BLaER1 treated with 17β-estradiol and CSF1 and Interleukin-3, amounts not matched to agents 10 nM and 100 nM (cell line): Measurements from ENCODE around the gene PARS2.

Source experiments
- H3K27ac ChIP-seq, 11 experiments: shearing (Covaris generic); formaldehyde crosslinking; 2 replicates each; pipeline ENCODE4 v1.8.1; 2022
- H3K27me3 ChIP-seq, 11 experiments: shearing (Covaris generic); formaldehyde crosslinking; 2 replicates each; pipeline ENCODE4 v1.8.1; 2022
- H3K36me3 ChIP-seq, 11 experiments: shearing (Covaris generic); formaldehyde crosslinking; 2 replicates each; pipeline ENCODE4 v1.8.1; 2022
- H3K4me1 ChIP-seq, 10 experiments: shearing (Covaris generic); formaldehyde crosslinking; 2 replicates each; pipeline ENCODE4 v1.8.1; 2022
- H3K4me2 ChIP-seq, 11 experiments: shearing (Covaris generic); formaldehyde crosslinking; 2 replicates each; pipeline ENCODE4 v1.8.1; 2022
- H3K4me3 ChIP-seq, 10 experiments: shearing (Covaris generic); formaldehyde crosslinking; 2 replicates each; pipeline ENCODE4 v1.8.1; 2022
- H3K9ac ChIP-seq, 11 experiments: shearing (Covaris generic); formaldehyde crosslinking; 2 replicates each; pipeline ENCODE4 v1.8.1; 2022
- H3K9me3 ChIP-seq, 11 experiments: shearing (Covaris generic); formaldehyde crosslinking; replicated peaks in 1 of 11; 2 replicates each; pipeline ENCODE4 v1.8.1; 2022
- H4K20me1 ChIP-seq, 11 experiments: shearing (Covaris generic); formaldehyde crosslinking; 2 replicates each; pipeline ENCODE4 v1.8.1; 2022
- Cebpa-rat ChIP-seq, 11 experiments: shearing (Covaris generic); IDR thresholded peaks; 2 replicates each; pipeline ENCODE4 v1.8.1; 2022

Gene PARS2

DNA sequence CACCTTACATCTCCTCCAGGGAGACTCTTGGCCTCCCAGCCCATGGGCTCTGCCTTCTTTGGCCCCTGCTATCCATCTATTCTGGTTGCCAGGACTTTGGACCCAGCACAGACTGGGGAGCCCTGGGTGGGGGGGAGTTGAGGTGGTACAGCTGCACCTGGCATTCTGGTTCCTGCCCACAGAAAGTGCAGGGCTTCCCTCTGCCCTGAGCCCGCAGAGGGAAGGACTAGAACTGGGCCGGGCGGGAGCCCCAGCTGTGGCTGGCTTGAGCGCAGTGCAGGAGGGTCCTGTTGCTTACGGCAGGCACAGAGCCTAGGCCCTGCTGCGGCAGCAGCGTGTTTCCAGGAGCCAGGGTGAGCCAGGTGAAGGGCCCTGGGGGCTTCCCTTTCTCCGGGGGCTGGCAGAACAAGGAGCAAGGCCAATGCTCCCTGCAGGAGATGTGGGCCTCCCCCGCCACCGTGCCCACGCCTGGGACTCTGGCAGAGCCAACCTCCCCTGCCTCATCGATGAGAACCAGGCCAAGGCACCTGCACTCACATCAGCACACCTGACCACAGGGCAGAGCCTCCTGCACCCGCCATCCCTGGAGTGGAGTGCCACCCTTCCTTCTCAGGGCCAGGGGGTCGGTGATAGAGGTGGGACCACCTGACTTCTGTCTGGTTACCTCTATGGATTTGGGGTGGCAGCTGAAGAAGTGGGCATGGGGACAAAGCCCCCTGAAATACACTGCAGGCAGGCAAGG is 16.1 kb downstream of the PARS2 start:
- Histone ChIP-seq H3K4me2 (no peak overlapping the region), H3K4me1 (no peaks in the 10 kb centered on the region), H3K36me3 (peaks cover 4 to 24% (median 14%) of the 10 kb centered on the region in 11 experiments; a peak in 21 of 22 replicates), H3K27ac (no peak overlapping the region), H3K9me3 (no peaks in the 10 kb centered on the region), H3K27me3 (no peaks in the 10 kb centered on the region), H3K9ac (no peak overlapping the region), H3K4me3 (no peak overlapping the region), H4K20me1 (peaks cover 0 to 21% (median 8%) of the 10 kb centered on the region in 11 experiments; a peak in 7 of 22 replicates)
- TF ChIP-seq Cebpa-rat (IDR thresholded peaks at IDR 0.05) = no peak

DNA sequence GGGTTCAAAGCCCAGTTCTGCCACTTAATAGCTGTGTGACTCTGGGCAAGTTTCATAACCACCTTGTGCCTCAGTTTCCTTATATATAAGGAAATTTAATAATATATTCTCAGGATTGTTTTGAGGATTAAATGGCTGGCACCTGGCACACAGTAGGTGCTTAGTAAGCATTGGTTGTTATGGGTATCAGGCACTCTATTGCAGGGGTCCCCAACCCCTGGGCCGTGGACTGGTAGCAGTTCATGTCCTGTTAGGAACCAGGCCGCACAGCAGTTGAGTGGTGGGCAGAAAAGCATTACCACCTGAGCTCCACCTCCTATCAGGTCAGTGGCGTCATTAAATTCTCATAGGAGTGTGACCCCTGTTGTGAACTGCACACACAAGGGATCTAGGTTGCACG is 18.5 kb downstream of the PARS2 start:
- TF ChIP-seq Cebpa-rat (IDR thresholded peaks at IDR 0.05) = no peak
- H3K9me3 ChIP-seq = no peaks in the 10 kb centered on the region
- no peak overlapping the region for H3K4me2 ChIP-seq
- H3K27ac ChIP-seq = no peak overlapping the region
- no peaks in the 10 kb centered on the region for H3K4me1 ChIP-seq
- peaks cover 28 to 48% (median 38%) of the 10 kb centered on the region in 11 experiments for H3K36me3 ChIP-seq
- no peak overlapping the region for H3K4me3 ChIP-seq
- H3K27me3 ChIP-seq = no peaks in the 10 kb centered on the region
- H3K9ac ChIP-seq = no peak overlapping the region
- H4K20me1 ChIP-seq = peaks cover 0 to 35% (median 26%) of the 10 kb centered on the region in 11 experiments; a peak in 9 of 22 replicates

DNA sequence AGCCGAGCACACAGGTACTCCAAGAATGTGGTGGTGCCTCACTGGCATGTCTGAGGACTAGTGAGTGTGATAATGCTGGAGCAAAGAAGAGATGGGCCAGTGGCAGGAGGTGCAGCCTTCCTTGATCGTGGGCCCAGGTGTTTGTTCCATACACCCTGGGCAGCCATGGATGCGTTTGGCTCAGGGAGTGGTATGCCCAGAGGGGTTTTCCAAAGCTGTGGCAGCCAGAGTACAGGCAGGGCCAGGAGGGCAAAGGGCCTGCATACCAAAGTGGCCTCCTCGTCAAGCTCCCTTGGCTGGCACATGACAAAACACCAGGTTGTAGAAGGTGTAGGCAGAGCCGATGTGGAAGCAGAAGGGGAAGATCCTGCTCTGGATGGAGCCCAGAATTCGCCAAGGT is 19.0 kb downstream of the PARS2 start:
- no peak for TF ChIP-seq Cebpa-rat (IDR thresholded peaks at IDR 0.05)
- Histone ChIP-seq H3K27me3 (no peaks in the 10 kb centered on the region), H3K9me3 (no peaks in the 10 kb centered on the region), H3K36me3 (peaks cover 34 to 54% (median 44%) of the 10 kb centered on the region in 11 experiments), H4K20me1 (peaks cover 0 to 35% (median 29%) of the 10 kb centered on the region in 11 experiments; a peak in 9 of 22 replicates), H3K9ac (no peak overlapping the region), H3K4me1 (no peaks in the 10 kb centered on the region), H3K27ac (no peak overlapping the region), H3K4me2 (no peak overlapping the region), H3K4me3 (no peak overlapping the region)

DNA sequence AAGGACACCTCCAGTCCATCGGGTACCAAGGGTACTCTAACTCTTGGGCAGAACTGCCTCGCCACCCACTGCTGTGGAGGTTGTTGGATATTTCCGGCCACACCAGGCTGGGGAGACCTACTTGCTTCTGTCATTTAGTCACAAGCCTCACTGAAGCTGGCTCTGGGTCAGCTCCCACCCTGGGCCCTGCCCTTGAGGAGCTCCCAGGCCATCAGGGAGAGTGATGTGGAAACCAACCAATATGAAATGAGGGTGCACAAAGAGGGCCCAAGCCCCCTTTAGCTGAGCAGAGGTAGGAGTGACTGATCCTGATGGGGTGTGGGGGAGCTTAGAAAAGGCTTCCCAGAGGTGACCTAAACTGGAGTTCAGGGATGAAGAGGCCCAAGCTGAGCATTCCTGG is 19.6 kb downstream of the PARS2 start:
- Histone ChIP-seq H3K9me3 (no peaks in the 10 kb centered on the region), H3K4me3 (no peak overlapping the region), H3K27ac (no peak overlapping the region), H3K4me2 (no peak overlapping the region), H3K4me1 (no peaks in the 10 kb centered on the region), H3K9ac (no peak overlapping the region), H3K27me3 (no peaks in the 10 kb centered on the region), H4K20me1 (peaks cover 0 to 37% (median 29%) of the 10 kb centered on the region in 11 experiments; a peak in 9 of 22 replicates), H3K36me3 (peaks cover 40 to 60% (median 50%) of the 10 kb centered on the region in 11 experiments)
- no peak for TF ChIP-seq Cebpa-rat (IDR thresholded peaks at IDR 0.05)

DNA sequence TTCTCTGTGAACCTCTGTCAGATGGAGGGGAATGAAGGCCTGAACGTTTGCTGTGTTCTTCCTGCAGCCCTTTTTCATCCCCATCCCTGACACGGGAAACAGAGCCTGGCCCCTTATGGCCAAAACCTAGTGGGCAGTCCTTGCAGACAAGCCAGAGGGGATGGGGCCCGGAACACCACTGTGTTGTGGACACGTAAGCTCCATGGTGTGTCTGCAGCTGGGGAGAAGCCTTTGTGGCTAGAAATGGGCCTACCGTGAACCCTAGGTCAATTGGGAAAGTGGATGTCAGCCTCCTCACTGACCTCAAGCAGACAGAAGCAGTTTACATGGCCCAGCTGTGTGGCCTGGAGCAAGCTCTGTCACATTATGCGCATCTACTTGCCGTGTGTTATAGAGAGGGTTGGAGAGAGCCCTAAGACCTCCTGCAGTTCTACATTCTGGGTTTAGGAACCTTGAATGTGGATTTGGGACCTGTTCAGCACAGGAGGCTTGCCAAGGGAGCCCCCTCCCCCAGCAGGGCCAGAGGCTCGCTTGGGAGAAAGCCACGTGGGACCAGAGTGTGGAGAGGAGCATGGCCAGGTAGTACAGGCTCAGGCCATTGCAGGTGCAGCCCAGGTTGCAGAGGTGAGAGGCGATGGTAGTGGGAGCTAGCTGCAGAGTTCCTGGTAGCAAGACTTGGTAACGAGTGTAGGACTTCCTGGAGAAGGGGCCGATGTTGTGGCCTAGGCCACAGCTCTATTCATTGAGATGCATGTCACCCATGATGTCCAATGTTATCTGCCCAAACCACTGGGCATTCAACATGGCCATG is 20.7 kb downstream of the PARS2 start:
- peaks cover 0 to 38% (median 27%) of the 10 kb centered on the region in 11 experiments; a peak in 9 of 22 replicates for H4K20me1 ChIP-seq
- H3K27me3 ChIP-seq = no peaks in the 10 kb centered on the region
- H3K4me1 ChIP-seq = no peaks in the 10 kb centered on the region
- H3K27ac ChIP-seq = no peak overlapping the region
- no peak overlapping the region for H3K4me3 ChIP-seq
- no peak for TF ChIP-seq Cebpa-rat (IDR thresholded peaks at IDR 0.05)
- H3K9ac ChIP-seq = no peak overlapping the region
- no peaks in the 10 kb centered on the region for H3K9me3 ChIP-seq
- H3K4me2 ChIP-seq = no peak overlapping the region
- peaks cover 51 to 70% (median 61%) of the 10 kb centered on the region in 11 experiments for H3K36me3 ChIP-seq

DNA sequence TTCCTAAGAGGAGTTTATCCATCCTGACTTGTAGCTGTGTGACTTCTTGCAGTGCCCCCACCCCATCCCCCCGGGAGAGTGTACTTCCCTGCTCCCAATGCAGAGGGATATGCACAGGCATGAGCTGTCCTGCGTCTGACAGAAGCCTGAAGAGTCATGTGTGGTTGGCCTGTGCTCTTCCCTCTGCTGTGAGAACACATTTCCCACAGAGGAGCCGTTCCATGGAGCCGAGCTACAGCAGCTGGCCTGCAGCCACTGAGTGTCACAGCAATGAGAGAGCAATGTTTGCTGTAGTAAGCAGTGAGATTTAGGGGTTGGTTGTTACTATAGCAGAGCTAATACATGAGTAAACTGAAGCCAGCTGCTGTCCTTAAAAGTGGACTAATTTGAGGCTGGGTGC is 22.0 kb downstream of the PARS2 start:
- Histone ChIP-seq H3K4me1 (no peaks in the 10 kb centered on the region), H3K9ac (no peak overlapping the region), H3K27ac (no peak overlapping the region), H3K4me3 (no peak overlapping the region), H3K36me3 (peaks cover 63 to 84% (median 74%) of the 10 kb centered on the region in 11 experiments), H4K20me1 (peaks cover 0 to 37% (median 27%) of the 10 kb centered on the region in 11 experiments; a peak in 9 of 22 replicates), H3K9me3 (no peaks in the 10 kb centered on the region), H3K27me3 (no peaks in the 10 kb centered on the region), H3K4me2 (no peak overlapping the region)
- TF ChIP-seq Cebpa-rat (IDR thresholded peaks at IDR 0.05) = no peak

DNA sequence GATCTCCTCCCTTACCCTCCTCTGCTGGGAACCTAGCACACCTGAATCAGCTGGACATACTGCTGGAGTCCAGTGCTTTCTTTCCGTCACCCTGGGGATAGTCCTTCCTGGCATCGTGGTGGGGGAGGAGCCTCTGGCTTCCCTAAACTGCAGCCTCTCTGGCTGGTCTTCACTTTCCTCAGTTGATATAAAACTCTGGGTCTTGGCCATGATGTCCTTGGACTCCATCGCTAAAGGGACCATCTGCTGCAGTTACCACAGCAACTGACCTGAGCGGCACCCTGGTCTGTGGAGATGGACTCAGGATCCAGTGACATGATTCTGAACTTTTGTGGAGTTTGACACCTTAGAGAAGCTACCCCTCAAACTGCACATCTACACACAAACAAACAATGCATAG is 22.8 kb downstream of the PARS2 start:
- Histone ChIP-seq H3K4me1 (no peaks in the 10 kb centered on the region), H3K27me3 (no peaks in the 10 kb centered on the region), H3K4me3 (no peak overlapping the region), H4K20me1 (peaks cover 0 to 39% (median 29%) of the 10 kb centered on the region in 11 experiments; a peak in 9 of 22 replicates), H3K9ac (no peak overlapping the region), H3K36me3 (peaks cover 71 to 91% (median 82%) of the 10 kb centered on the region in 11 experiments), H3K9me3 (no peaks in the 10 kb centered on the region), H3K4me2 (no peak overlapping the region), H3K27ac (no peak overlapping the region)
- no peak for TF ChIP-seq Cebpa-rat (IDR thresholded peaks at IDR 0.05)

DNA sequence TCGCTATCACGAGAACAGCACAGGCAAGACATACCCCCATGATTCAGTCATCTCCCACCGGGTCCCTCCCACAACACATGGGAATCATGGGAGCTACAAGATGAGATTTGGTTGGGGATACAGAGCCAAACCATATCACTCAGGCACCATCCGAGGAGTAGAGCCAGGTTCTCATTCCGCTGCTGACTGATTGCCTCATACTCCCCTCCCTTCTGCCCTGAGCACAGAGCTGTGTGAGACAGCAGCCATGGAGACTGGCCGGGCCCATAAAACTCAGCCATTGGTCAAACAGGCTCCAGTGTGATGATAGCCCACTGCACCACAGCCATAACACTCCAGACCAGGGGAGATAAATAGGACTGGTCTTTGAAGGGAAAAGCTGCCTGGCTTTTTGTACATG is 26.1 kb downstream of the PARS2 start:
- no peaks in the 10 kb centered on the region for H3K9me3 ChIP-seq
- peaks cover 96 to 100% (median 100%) of the 10 kb centered on the region in 11 experiments for H3K36me3 ChIP-seq
- no peak overlapping the region for H3K27ac ChIP-seq
- H3K27me3 ChIP-seq = no peaks in the 10 kb centered on the region
- H4K20me1 ChIP-seq = peaks cover 0 to 25% (median 18%) of the 10 kb centered on the region in 11 experiments; a peak in 8 of 22 replicates
- no peaks in the 10 kb centered on the region for H3K4me1 ChIP-seq
- no peak overlapping the region for H3K9ac ChIP-seq
- no peak for TF ChIP-seq Cebpa-rat (IDR thresholded peaks at IDR 0.05)
- H3K4me2 ChIP-seq = no peak overlapping the region
- no peak overlapping the region for H3K4me3 ChIP-seq

DNA sequence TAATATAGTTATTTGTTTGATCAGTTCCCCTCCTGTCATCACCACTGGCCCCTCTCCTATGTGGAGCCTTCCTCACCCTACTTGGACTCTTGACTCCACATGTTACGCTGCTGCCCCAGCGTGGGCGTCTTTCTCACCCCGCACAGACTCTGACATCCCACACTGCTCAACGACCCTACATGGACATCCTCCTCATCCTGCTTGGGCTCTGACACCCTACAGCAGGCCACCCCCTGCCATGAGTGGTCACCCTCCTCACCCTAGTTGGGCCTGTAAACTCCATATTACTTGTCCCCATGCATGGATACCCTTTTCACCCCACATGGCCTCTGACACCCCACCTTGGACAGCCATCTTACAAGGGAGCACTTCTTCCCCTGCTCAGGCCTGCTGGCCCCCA is 27.6 kb downstream of the PARS2 start:
- no peaks in the 10 kb centered on the region for H3K9me3 ChIP-seq
- H4K20me1 ChIP-seq = peaks cover 0 to 17% (median 6%) of the 10 kb centered on the region in 11 experiments; a peak in 6 of 22 replicates
- H3K27me3 ChIP-seq = no peaks in the 10 kb centered on the region
- no peak overlapping the region for H3K9ac ChIP-seq
- no peaks in the 10 kb centered on the region for H3K4me1 ChIP-seq
- H3K27ac ChIP-seq = no peak overlapping the region
- no peak overlapping the region for H3K4me2 ChIP-seq
- H3K36me3 ChIP-seq = peaks cover 96 to 100% (median 100%) of the 10 kb centered on the region in 11 experiments
- H3K4me3 ChIP-seq = no peak overlapping the region
- TF ChIP-seq Cebpa-rat (IDR thresholded peaks at IDR 0.05) = no peak
